HG03196 (cell line): Measurements from ENCODE around the gene OR2T11.
"Not testable (repeated sequence)": the region's sequence is repeated elsewhere in the genome, so short reads cannot be mapped to it uniquely, and the experiment has no call there.

Source experiments
- ATAC-seq: cut with Tn5 transposase; IDR thresholded peaks from one replicate; pipeline ENCODE4 v1.9.1; 2021; ENCODE audit not compliant: unreplicated experiment

Gene OR2T11

GRCh38 chr1:248634991-248635390, at the start of gene OR2T11:
Gene OR2T11 (minus strand): TSS chr1:248635091. CDS start chr1:248627128, 7,963 bp downstream.
- ATAC-seq = not testable (repeated sequence)

GRCh38 chr1:248681651-248682050, 46.8 kb upstream of the OR2T11 start:
- no peak for ATAC-seq

GRCh38 chr1:248670003-248670402, 35.1 kb upstream of the OR2T11 start:
- no peak for ATAC-seq

GRCh38 chr1:248663453-248664328, 28.8 kb upstream of the OR2T11 start:
- ATAC-seq = peak; percentile 97

GRCh38 chr1:248656797-248657196, 21.9 kb upstream of the OR2T11 start:
- ATAC-seq = peak; percentile 61

- ATAC-seq = not testable (repeated sequence)
Observed at GRCh38 chr1:248655354-248655753, 20.5 kb upstream of the OR2T11 start, which contains the start of gene OR2T27. Gene OR2T27 (minus strand): TSS chr1:248655528. CDS start chr1:248650884, 4,644 bp downstream.

- not testable (repeated sequence) for ATAC-seq
Observed at GRCh38 chr1:248648770-248649536, 14.1 kb upstream of the OR2T11 start.

GRCh38 chr1:248645178-248645577, 10.3 kb upstream of the OR2T11 start, which contains the start of gene OR2T35:
Gene OR2T35 (minus strand): TSS chr1:248645278. CDS start chr1:248639258, 6,020 bp downstream.
- ATAC-seq = not testable (repeated sequence)

GRCh38 chr1:248642971-248643651, 8.2 kb upstream of the OR2T11 start:
- ATAC-seq = peak; percentile 56

- not testable (repeated sequence) for ATAC-seq
Observed at GRCh38 chr1:248641583-248641982, 6.7 kb upstream of the OR2T11 start.

GRCh38 chr1:248640906-248641305, 6.0 kb upstream of the OR2T11 start:
- peak; percentile 37 for ATAC-seq

- not testable (repeated sequence) for ATAC-seq
Observed at GRCh38 chr1:248639652-248640051, 4.8 kb upstream of the OR2T11 start.

- not testable (repeated sequence) for ATAC-seq
Observed at GRCh38 chr1:248636612-248637011, 1.7 kb upstream of the OR2T11 start.

- ATAC-seq = no peak
Observed at GRCh38 chr1:248631354-248632008, 3.4 kb downstream of the OR2T11 start.

GRCh38 chr1:248630551-248630950, 4.3 kb downstream of the OR2T11 start:
- ATAC-seq = no peak

- ATAC-seq = peak; percentile 96
Observed at GRCh38 chr1:248627971-248628844, 6.7 kb downstream of the OR2T11 start.

GRCh38 chr1:248625971-248626370, 8.9 kb downstream of the OR2T11 start:
- no peak for ATAC-seq

GRCh38 chr1:248625166-248625565, 9.7 kb downstream of the OR2T11 start:
- no peak for ATAC-seq

- ATAC-seq = peak; percentile 90
Observed at GRCh38 chr1:248622570-248623001, 12.3 kb downstream of the OR2T11 start.
